H9 (cell line): ENCODE data around the gene FCER1G. TPM values are rescaled to one million over a fixed set of nuclear protein-coding genes. Genes with fewer than 3 reads are reported as not detected.

Experiments used
- DNase-seq: peaks from one replicate; pipeline ENCODE4 v3.0.0-alpha.2; 2017
- H2AFZ ChIP-seq: one replicate; pipeline ENCODE4 v1.6.1; 2013; ENCODE audit warnings: mild to moderate bottlenecking, low read length, control low read depth, moderate library complexity
- H2AK5ac ChIP-seq: 2 replicates; pipeline ENCODE4 v1.6.1; 2013; ENCODE audit warnings: low read length, control low read depth, mixed read lengths; ENCODE audit not compliant: insufficient read length
- H2BK120ac ChIP-seq: one replicate; pipeline ENCODE4 v1.6.1; 2013; ENCODE audit warnings: low read depth, mild to moderate bottlenecking, low read length, control low read depth, inconsistent platforms; ENCODE audit not compliant: poor library complexity, severe bottlenecking
- H2BK12ac ChIP-seq: 2 replicates; pipeline ENCODE4 v1.6.1; 2013; ENCODE audit warnings: low read length, control low read depth, mixed read lengths, low read depth; ENCODE audit not compliant: insufficient read length
- H2BK15ac ChIP-seq: 2 replicates; pipeline ENCODE4 v1.6.1; 2013; ENCODE audit warnings: low read depth, low read length, control low read depth
- H2BK20ac ChIP-seq: one replicate; pipeline ENCODE4 v1.6.1; 2013; ENCODE audit warnings: low read depth, mild to moderate bottlenecking, low read length, control low read depth, inconsistent platforms; ENCODE audit not compliant: poor library complexity, severe bottlenecking
- H2BK5ac ChIP-seq: 2 replicates; pipeline ENCODE4 v1.6.1; 2013; ENCODE audit warnings: low read length, control low read depth, mixed read lengths; ENCODE audit not compliant: insufficient read length
- H3K14ac ChIP-seq: 2 replicates; pipeline ENCODE4 v1.6.1; 2013; ENCODE audit warnings: low read length, control low read depth; ENCODE audit not compliant: insufficient read depth
- H3K18ac ChIP-seq: 2 replicates; pipeline ENCODE4 v1.6.1; 2013; ENCODE audit warnings: low read depth, mild to moderate bottlenecking, mixed read lengths, low read length, control low read depth; ENCODE audit not compliant: insufficient read length
- H3K23ac ChIP-seq: 2 replicates; pipeline ENCODE4 v1.6.1; 2013; ENCODE audit warnings: low read length, control low read depth, mixed read lengths, low read depth; ENCODE audit not compliant: insufficient read length
- H3K23me2 ChIP-seq: 2 replicates; pipeline ENCODE4 v1.6.1; 2013; ENCODE audit warnings: low read depth, mild to moderate bottlenecking, mixed read lengths, low read length, control low read depth; ENCODE audit not compliant: insufficient read length, poor library complexity, severe bottlenecking
- H3K27ac ChIP-seq: 2 replicates; pipeline ENCODE4 v1.5.1; 2013; ENCODE audit warnings: low read length, control low read depth, mixed read lengths, low read depth; ENCODE audit not compliant: insufficient read length
- H3K27me3 ChIP-seq: 2 replicates; pipeline ENCODE4 v1.6.1; 2013; ENCODE audit warnings: low read length, control low read depth, inconsistent platforms; ENCODE audit not compliant: insufficient read depth
- H3K4ac ChIP-seq: 2 replicates; pipeline ENCODE4 v1.6.1; 2013; ENCODE audit warnings: low read depth, mild to moderate bottlenecking, control low read depth, inconsistent platforms, low read length, moderate library complexity
- H3K4me1 ChIP-seq: 2 replicates; pipeline ENCODE4 v1.6.1; 2013; ENCODE audit warnings: low read length, control low read depth, inconsistent platforms; ENCODE audit not compliant: insufficient read depth
- H3K4me2 ChIP-seq: 2 replicates; pipeline ENCODE4 v1.6.1; 2013; ENCODE audit warnings: low read length, control low read depth, mixed read lengths; ENCODE audit not compliant: insufficient read length, insufficient read depth
- H3K56ac ChIP-seq: 2 replicates; pipeline ENCODE4 v1.6.1; 2013; ENCODE audit warnings: low read depth, mild to moderate bottlenecking, mixed read lengths, low read length, control low read depth; ENCODE audit not compliant: insufficient read length
- H3K79me1 ChIP-seq: 2 replicates; pipeline ENCODE4 v1.6.1; 2013; ENCODE audit warnings: low read depth, mild to moderate bottlenecking, moderate library complexity, low read length, control low read depth, inconsistent platforms; ENCODE audit not compliant: insufficient read depth, poor library complexity, severe bottlenecking
- H3K79me2 ChIP-seq: 2 replicates; pipeline ENCODE4 v1.6.1; 2013; ENCODE audit warnings: low read length, control low read depth, inconsistent platforms; ENCODE audit not compliant: insufficient read depth
- H3K9ac ChIP-seq: 2 replicates; pipeline ENCODE4 v1.6.1; 2013; ENCODE audit warnings: low read length, control low read depth, mixed read lengths; ENCODE audit not compliant: insufficient read length; ENCODE audit errors: extremely low read depth
- H3K9me3 ChIP-seq: one replicate; pipeline ENCODE4 v1.6.1; 2013; ENCODE audit warnings: low read depth, low read length, inconsistent platforms; ENCODE audit not compliant: control insufficient read depth
- H3T11ph ChIP-seq: one replicate; pipeline ENCODE4 v1.6.1; 2013; ENCODE audit warnings: mild to moderate bottlenecking, low read length, control low read depth, inconsistent platforms
- H4K20me1 ChIP-seq: one replicate; pipeline ENCODE4 v1.6.1; 2013; ENCODE audit not compliant: control insufficient read depth, insufficient read length, insufficient read depth
- H4K5ac ChIP-seq: 2 replicates; pipeline ENCODE4 v1.6.1; 2013; ENCODE audit warnings: low read depth, mild to moderate bottlenecking, mixed read lengths, low read length, control low read depth; ENCODE audit not compliant: insufficient read length
- H4K8ac ChIP-seq: replicated peaks from 2 replicates; pipeline ENCODE4 v1.6.1; 2013; ENCODE audit warnings: low read length, control low read depth, mixed read lengths, low read depth; ENCODE audit not compliant: insufficient read length
- H4K91ac ChIP-seq: 2 replicates; pipeline ENCODE4 v1.6.1; 2013; ENCODE audit warnings: low read depth, mild to moderate bottlenecking, moderate library complexity, mixed read lengths, low read length, control low read depth; ENCODE audit not compliant: insufficient read length
- H3K27ac Mint-ChIP-seq, 3 experiments: 2 replicates in 2 of 3; 3 replicates in 1 of 3; pipeline ENCODE4 v1.8.0; 2020 to 2021; ENCODE audit warnings: mixed read lengths in 3 of 3, mild to moderate bottlenecking in 1 of 3, moderate library complexity in 1 of 3
- H3K27me3 Mint-ChIP-seq: 2 replicates; pipeline ENCODE4 v1.8.0; 2021; ENCODE audit warnings: low read depth, mild to moderate bottlenecking, moderate library complexity, mixed read lengths
- H3K36me3 Mint-ChIP-seq, 3 experiments: 2 replicates in 2 of 3; 3 replicates in 1 of 3; pipeline ENCODE4 v1.8.0; 2020 to 2021; ENCODE audit warnings: low read depth in 3 of 3, mixed read lengths in 3 of 3; ENCODE audit not compliant: insufficient read depth in 1 of 3
- H3K4me1 Mint-ChIP-seq, 2 experiments: 2 replicates each; pipeline ENCODE4 v1.8.0; 2020; ENCODE audit warnings: mixed read lengths in 2 of 2
- H3K4me3 Mint-ChIP-seq, 2 experiments: 2 replicates in 1 of 2; 3 replicates in 1 of 2; pipeline ENCODE4 v1.8.0; 2020 to 2021; ENCODE audit warnings: mild to moderate bottlenecking in 2 of 2, mixed read lengths in 2 of 2, moderate library complexity in 1 of 2
- H3K9me3 Mint-ChIP-seq, 2 experiments: 2 replicates in 1 of 2; 3 replicates in 1 of 2; pipeline ENCODE4 v1.8.0; 2020; ENCODE audit warnings: mild to moderate bottlenecking in 2 of 2, mixed read lengths in 2 of 2, moderate library complexity in 1 of 2
- CTCF ChIP-seq: fragments of 200-600 bp; sonication (generic); conservative IDR thresholded peaks from 3 replicates; pipeline ENCODE4 v1.8.0; 2021; ENCODE audit warnings: antibody characterized with exemption, mild to moderate bottlenecking
- WGBS: extraction: QIAGEN DNeasy Blood & Tissue Kit; methylation state at CpG from one replicate; pipeline ENCODE4 v1.1.7; 2013; ENCODE audit warnings: missing lambda C conversion rate, low lambda C conversion rate, mixed read lengths; ENCODE audit not compliant: insufficient read length; ENCODE audit errors: extremely low coverage; 5-methylcytosine and 5-hydroxymethylcytosine counted together
- total RNA-seq: library from RNA; stranded (reverse); gene quantifications from 2 replicates; pipeline ENCODE4 v1.2.1, GENCODE V29; 2021

The FCER1G gene
- total RNA-seq, 1 experiment from 2014 or later = 0.90 TPM

GRCh38 chr1:161229896-161230295 is 14.8 kb downstream of the FCER1G start:
- Histone ChIP-seq H3K27ac (no peak overlapping the region), H3K79me1 (no peaks in the 10 kb centered on the region), H3K9ac (no peak overlapping the region), H3T11ph (no peak overlapping the region), H3K79me2 (no peaks in the 10 kb centered on the region), H3K27me3 (no peaks in the 10 kb centered on the region), H2AK5ac (no peak overlapping the region), H3K4me1 (peaks cover 8% of the 10 kb centered on the region; the same call in 1 of the 2 replicates), H4K8ac (no peak overlapping the region), H3K4ac (no peak overlapping the region), H2BK20ac (no peak overlapping the region), H2AFZ (no peak overlapping the region), H3K4me2 (no peak overlapping the region), H3K18ac (no peak overlapping the region), H2BK12ac (no peak overlapping the region), H2BK5ac (no peak overlapping the region), H2BK15ac (no peak overlapping the region), H4K20me1 (no peaks in the 10 kb centered on the region), H3K23me2 (no peaks in the 10 kb centered on the region), H2BK120ac (no peak overlapping the region), H4K5ac (no peak overlapping the region), H3K56ac (no peak overlapping the region), H3K9me3 (no peaks in the 10 kb centered on the region), H3K14ac (no peak overlapping the region), H3K23ac (no peak overlapping the region), H4K91ac (no peak overlapping the region)
- peak; percentile 49; the same call in 2 of the 3 replicates for TF ChIP-seq CTCF
- H3K27me3 Mint-ChIP-seq = no peaks in the 10 kb centered on the region
- WGBS = no CpG with 5 or more reads among the region's 3 CpGs
- DNase-seq = no peak
- H3K9me3 Mint-ChIP-seq = no peaks in the 10 kb centered on the region
- peaks cover 23 to 29% of the 10 kb centered on the region in 2 experiments for H3K4me1 Mint-ChIP-seq
- peaks cover 18 to 22% (median 20%) of the 10 kb centered on the region in 3 experiments; a peak in 6 of 7 replicates for H3K36me3 Mint-ChIP-seq
- no peak overlapping the region for H3K4me3 Mint-ChIP-seq
- no peak overlapping the region for H3K27ac Mint-ChIP-seq
